HepG2 (cell line): ENCODE data around the gene NHLRC3. TPM values are rescaled to one million over a fixed set of nuclear protein-coding genes. Genes with fewer than 3 reads are reported as not detected.
A peak's percentile ranks its signal among the peaks of the same experiment; 100 is the strongest.

Source experiments
- EEA1 ChIP-seq: sonication (generic); formaldehyde crosslinking; IDR thresholded peaks from 2 replicates; pipeline ENCODE4 v1.5.1; 2020; ENCODE audit warnings: mild to moderate bottlenecking, missing genetic modification reagents, borderline replicate concordance
- FLYWCH1 ChIP-seq: sonication (generic); formaldehyde crosslinking; IDR thresholded peaks from 2 replicates; pipeline ENCODE4 v1.8.1; 2023; ENCODE audit warnings: mild to moderate bottlenecking, missing genetic modification reagents
- HMG20A ChIP-seq: IDR thresholded peaks from 2 replicates; pipeline ENCODE4 v1.6.1; 2016; ENCODE audit warnings: borderline replicate concordance
- KLF16 ChIP-seq, 2 experiments: sonication (generic) in 1 of 2; formaldehyde crosslinking in 1 of 2; IDR thresholded peaks; 2 replicates each; pipeline versions ENCODE4 v1.6.1 to v1.8.0; 2016 to 2023; ENCODE audit warnings: missing genetic modification reagents in 2 of 2, missing compliant biosample characterization in 1 of 2
- KMT2A ChIP-seq: sonication (generic); formaldehyde crosslinking; IDR thresholded peaks from 2 replicates; pipeline ENCODE4 v1.4.0; 2020; ENCODE audit warnings: missing genetic modification reagents
- MED1 ChIP-seq: sonication (generic); formaldehyde crosslinking; IDR thresholded peaks from 2 replicates; pipeline ENCODE4 v1.4.0; 2020; ENCODE audit warnings: missing genetic modification reagents
- MZF1 ChIP-seq: sonication (generic); formaldehyde crosslinking; IDR thresholded peaks from 2 replicates; pipeline ENCODE4 v1.8.1; 2023; ENCODE audit warnings: mild to moderate bottlenecking, missing genetic modification reagents, borderline replicate concordance
- NFKBIZ ChIP-seq: IDR thresholded peaks from 2 replicates; pipeline ENCODE4 v1.6.1; 2018; ENCODE audit warnings: missing genetic modification reagents, missing compliant biosample characterization
- PHF8 ChIP-seq: sonication (generic); formaldehyde crosslinking; IDR thresholded peaks from 2 replicates; pipeline ENCODE4 v1.5.0; 2020; ENCODE audit warnings: missing genetic modification reagents
- PRPF4 ChIP-seq: fragments of 200-400 bp; formaldehyde crosslinking; IDR thresholded peaks from 2 replicates; pipeline ENCODE4 v1.6.1; 2016; ENCODE audit warnings: low read length, low read depth; ENCODE audit not compliant: poor library complexity, severe bottlenecking
- RBAK ChIP-seq: sonication (generic); formaldehyde crosslinking; IDR thresholded peaks from 2 replicates; pipeline ENCODE4 v1.5.1; 2020; ENCODE audit warnings: mild to moderate bottlenecking, missing genetic modification reagents
- REXO4 ChIP-seq: sonication (generic); formaldehyde crosslinking; IDR thresholded peaks from 2 replicates; pipeline ENCODE4 v1.8.0; 2022; ENCODE audit warnings: missing genetic modification reagents, mild to moderate bottlenecking, borderline replicate concordance
- RFX3 ChIP-seq: IDR thresholded peaks from 2 replicates; pipeline ENCODE4 v1.6.1; 2016; ENCODE audit warnings: missing biosample characterization, missing genetic modification reagents
- RXRB ChIP-seq: IDR thresholded peaks from 2 replicates; pipeline ENCODE4 v1.6.1; 2016; ENCODE audit warnings: borderline replicate concordance, missing genetic modification reagents, missing compliant biosample characterization
- SP2 ChIP-seq: sonication (generic); formaldehyde crosslinking; IDR thresholded peaks from 2 replicates; pipeline ENCODE4 v1.5.1; 2020; ENCODE audit warnings: mild to moderate bottlenecking, missing genetic modification reagents
- SRF ChIP-seq: IDR thresholded peaks from 2 replicates; pipeline ENCODE4 v1.6.1; 2011; ENCODE audit warnings: mild to moderate bottlenecking, low read depth, low read length, moderate library complexity
- SRSF1 ChIP-seq: fragments of 200-400 bp; formaldehyde crosslinking; optimal IDR thresholded peaks from 2 replicates; pipeline ENCODE3; 2017; ENCODE audit warnings: mild to moderate bottlenecking, low read depth, low read length, moderate library complexity
- XBP1 ChIP-seq: sonication (generic); formaldehyde crosslinking; IDR thresholded peaks from 2 replicates; pipeline ENCODE4 v1.5.0; 2020; ENCODE audit warnings: missing genetic modification reagents
- ZBTB40 ChIP-seq, 2 experiments: fragments of 450-650 bp in 1 of 2; sonication (generic) in 1 of 2; formaldehyde crosslinking in 1 of 2; IDR thresholded peaks; 2 replicates each; pipeline versions ENCODE4 v1.6.1 to v1.8.0; 2016 to 2022; ENCODE audit warnings: antibody characterized with exemption in 1 of 2, mild to moderate bottlenecking in 1 of 2, missing genetic modification reagents in 1 of 2
- ZMYM2 ChIP-seq: sonication (generic); formaldehyde crosslinking; IDR thresholded peaks from 2 replicates; pipeline ENCODE4 v1.8.0; 2022; ENCODE audit warnings: mild to moderate bottlenecking, missing genetic modification reagents
- ZNF10 ChIP-seq: sonication (generic); formaldehyde crosslinking; IDR thresholded peaks from 2 replicates; pipeline ENCODE4 v1.4.0; 2020; ENCODE audit warnings: mild to moderate bottlenecking, low read depth, missing genetic modification reagents, borderline replicate concordance
- ZNF557 ChIP-seq: sonication (generic); formaldehyde crosslinking; IDR thresholded peaks from 2 replicates; pipeline ENCODE4 v1.4.0; 2020; ENCODE audit warnings: missing genetic modification reagents
- ZNF570 ChIP-seq: sonication (generic); formaldehyde crosslinking; IDR thresholded peaks from 2 replicates; pipeline ENCODE4 v1.4.0; 2020; ENCODE audit warnings: mild to moderate bottlenecking, missing genetic modification reagents, borderline replicate concordance
- polyA plus RNA-seq, 8 experiments: library from polyadenylated mRNA; depleted of rRNA in 3 of 8; stranded (reverse) in 7 of 8; unstranded in 1 of 8; fragments of >200 nt; fragmentation: Illumina TruSeq in 4 of 8; extraction: Trizol in 4 of 8; gene quantifications; 2 replicates each; pipeline versions ENCODE4 v1.2.1 to v1.2.3, GENCODE V29; 2011 to 2016; ENCODE audit warnings: low read depth in 4 of 8, missing spikeins in 1 of 8, mixed read lengths in 1 of 8; ENCODE audit not compliant: insufficient read depth in 1 of 8
- total RNA-seq, 5 experiments: library from RNA; depleted of rRNA; stranded (reverse); fragments of >200 nt; fragmentation: Illumina TruSeq; extraction: Trizol; gene quantifications; 2 replicates each; pipeline ENCODE4 v1.2.3, GENCODE V29; 2016; ENCODE audit warnings: low read depth in 1 of 5

The NHLRC3 gene
- total and polyA plus RNA-seq, 2 of the 13 experiments (the other 11 are each of a cell fraction or from before 2014, with no cell fraction given) = 19.9 to 29.8 TPM

- TF ChIP-seq ZBTB40 (IDR thresholded peaks at IDR 0.05) (no peak), ZBTB40 (CRISPR knock-in tag; IDR thresholded peaks at IDR 0.05) (0 out of 2 replicates have a peak, but pooled peaks have one; percentile 48), SRF (no peak), ZMYM2 (CRISPR knock-in tag) (no peak), PRPF4 (no peak), RXRB (CRISPR knock-in tag) (peak; percentile 15; the same call in 1 of the 2 replicates), HMG20A (CRISPR knock-in tag) (no peak), FLYWCH1 (CRISPR knock-in tag) (no peak), ZNF10 (CRISPR knock-in tag) (no peak), RBAK (CRISPR knock-in tag) (no peak), XBP1 (CRISPR knock-in tag) (no peak), ZNF570 (CRISPR knock-in tag) (peak; percentile 53; the same call in 1 of the 2 replicates), EEA1 (CRISPR knock-in tag) (no peak), REXO4 (CRISPR knock-in tag) (no peak), RFX3 (CRISPR knock-in tag) (no peak), SRSF1 (no peak), SP2 (CRISPR knock-in tag) (no peak), PHF8 (CRISPR knock-in tag) (peak; percentile 78), MZF1 (CRISPR knock-in tag) (no peak), KLF16 (CRISPR knock-in tag; IDR thresholded peaks at IDR 0.05) (peak in 1 of 2 experiments; percentile 22; a peak in 1 of 4 replicates), ZNF557 (CRISPR knock-in tag) (0 out of 2 replicates have a peak, but pooled peaks have one; percentile 57), NFKBIZ (CRISPR knock-in tag) (no peak), MED1 (CRISPR knock-in tag) (peak; percentile 61), KMT2A (CRISPR knock-in tag) (peak; percentile 77)
Measured at GRCh38 chr13:39037880-39038568, at the start of gene NHLRC3, which contains the start of gene PROSER1 (continued).
